Adrenal gland (tissue), 5 donors: ENCODE measurements around the gene AOPEP.

Experiments
- CTCF ChIP-seq, 6 experiments: fragments of 450-650 bp in 4 of 6; fragments of 200-600 bp in 2 of 6; sonication (generic) in 1 of 6; IDR thresholded peaks; 1 replicate in 5 of 6; 2 replicates in 1 of 6; pipeline versions ENCODE4 v1.5.1 to v1.8.0; 2016 to 2021; ENCODE audit warnings: antibody characterized with exemption in 6 of 6, mild to moderate bottlenecking in 2 of 6, moderate library complexity in 1 of 6
- POLR2A ChIP-seq, 2 donors: fragments of 450-650 bp; IDR thresholded peaks; one replicate each; pipeline ENCODE4 v1.6.1; 2017; ENCODE audit warnings: antibody characterized with exemption in 2 of 2, mild to moderate bottlenecking in 2 of 2, moderate library complexity in 1 of 2
- donor health status: DM: no; HTN: no; CAD: no.

GRCh38 chr9:95040106-95040505 lies 313.6 kb downstream of the AOPEP start:
- TF ChIP-seq POLR2A (IDR thresholded peaks at IDR 0.05) (no peak), CTCF (IDR thresholded peaks at IDR 0.05) (no peak)
